Measurements from ENCODE around the gene MPIG6B.

The MPIG6B gene

GRCh38 chr6:31689249-31690110 is 33.7 kb upstream of the MPIG6B start:
- H3K36me3 ChIP-seq (ENCODE audit: control insufficient read depth, insufficient read depth, low read length): peaks cover 28% of the 10 kb centered on the region
- H3K27me3 ChIP-seq (ENCODE audit: control insufficient read depth, insufficient read depth, low read length): no peaks in the 10 kb centered on the region

GRCh38 chr6:31690231-31691077 is 32.7 kb upstream of the MPIG6B start:
- H3K9me3 ChIP-seq (ENCODE audit: control insufficient read depth, insufficient read depth, low read length): no peaks in the 10 kb centered on the region
- H3K4me1 ChIP-seq (ENCODE audit: control insufficient read depth, insufficient read depth, low read length): peaks cover 2% of the 10 kb centered on the region
- H3K36me3 ChIP-seq (ENCODE audit: control insufficient read depth, insufficient read depth, low read length): peaks cover 32% of the 10 kb centered on the region
- H3K4me3 ChIP-seq (ENCODE audit: low read depth, low read length): no peak overlapping the region
- H3K27me3 ChIP-seq (ENCODE audit: control insufficient read depth, insufficient read depth, low read length): no peaks in the 10 kb centered on the region
- no peak overlapping the region for H3K9ac ChIP-seq (ENCODE audit: low read depth, low read length)

More at GRCh38 chr6:31689249-31690110, 33.7 kb upstream of the MPIG6B start:
- Histone ChIP-seq H3K4me3 (ENCODE audit: low read depth, low read length) (no peak overlapping the region), H3K4me1 (ENCODE audit: control insufficient read depth, insufficient read depth, low read length) (peaks cover 2% of the 10 kb centered on the region), H3K9ac (ENCODE audit: low read depth, low read length) (no peak overlapping the region), H3K9me3 (ENCODE audit: control insufficient read depth, insufficient read depth, low read length) (no peaks in the 10 kb centered on the region)

DNA sequence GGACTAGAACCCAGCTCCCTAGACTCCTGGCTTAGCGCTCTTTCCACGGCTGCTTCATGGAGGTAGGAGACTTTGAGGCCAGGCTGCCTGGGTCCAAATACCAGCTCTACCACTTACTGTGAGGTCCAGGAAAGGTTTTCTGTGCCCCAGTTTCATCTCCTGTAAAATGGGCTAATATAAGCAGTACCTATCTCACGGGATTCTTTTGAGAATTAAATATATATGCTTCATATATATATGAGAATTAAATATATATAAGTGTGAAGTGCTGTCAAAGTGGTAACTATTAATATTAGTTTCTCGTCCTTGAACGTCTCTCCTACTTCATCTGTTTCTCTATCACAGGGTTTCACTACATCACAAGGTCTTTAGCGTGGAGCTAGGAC is 32.1 kb upstream of the MPIG6B start:
- H3K27me3 ChIP-seq (ENCODE audit: control insufficient read depth, insufficient read depth, low read length): no peaks in the 10 kb centered on the region
- H3K9me3 ChIP-seq (ENCODE audit: control insufficient read depth, insufficient read depth, low read length): no peaks in the 10 kb centered on the region
- peaks cover 2% of the 10 kb centered on the region for H3K4me1 ChIP-seq (ENCODE audit: control insufficient read depth, insufficient read depth, low read length)
- H3K9ac ChIP-seq (ENCODE audit: low read depth, low read length): no peak overlapping the region
- H3K36me3 ChIP-seq (ENCODE audit: control insufficient read depth, insufficient read depth, low read length): peaks cover 32% of the 10 kb centered on the region
- H3K4me3 ChIP-seq (ENCODE audit: low read depth, low read length): no peak overlapping the region

- no peaks in the 10 kb centered on the region for H3K27me3 ChIP-seq (ENCODE audit: control insufficient read depth, insufficient read depth, low read length)
- no peak overlapping the region for H3K9ac ChIP-seq (ENCODE audit: low read depth, low read length)
- H3K36me3 ChIP-seq (ENCODE audit: control insufficient read depth, insufficient read depth, low read length): peaks cover 33% of the 10 kb centered on the region
- H3K4me3 ChIP-seq (ENCODE audit: low read depth, low read length): no peak overlapping the region
- peaks cover 2% of the 10 kb centered on the region for H3K4me1 ChIP-seq (ENCODE audit: control insufficient read depth, insufficient read depth, low read length)
- no peaks in the 10 kb centered on the region for H3K9me3 ChIP-seq (ENCODE audit: control insufficient read depth, insufficient read depth, low read length)
Observed at GRCh38 chr6:31691564-31692108, 31.5 kb upstream of the MPIG6B start.

- Histone ChIP-seq H3K27me3 (ENCODE audit: control insufficient read depth, insufficient read depth, low read length) (no peaks in the 10 kb centered on the region), H3K4me3 (ENCODE audit: low read depth, low read length) (no peak overlapping the region), H3K36me3 (ENCODE audit: control insufficient read depth, insufficient read depth, low read length) (peaks cover 34% of the 10 kb centered on the region), H3K9ac (ENCODE audit: low read depth, low read length) (no peak overlapping the region), H3K4me1 (ENCODE audit: control insufficient read depth, insufficient read depth, low read length) (peaks cover 2% of the 10 kb centered on the region), H3K9me3 (ENCODE audit: control insufficient read depth, insufficient read depth, low read length) (no peaks in the 10 kb centered on the region)
Observed at GRCh38 chr6:31692353-31692752, 30.8 kb upstream of the MPIG6B start.

DNA sequence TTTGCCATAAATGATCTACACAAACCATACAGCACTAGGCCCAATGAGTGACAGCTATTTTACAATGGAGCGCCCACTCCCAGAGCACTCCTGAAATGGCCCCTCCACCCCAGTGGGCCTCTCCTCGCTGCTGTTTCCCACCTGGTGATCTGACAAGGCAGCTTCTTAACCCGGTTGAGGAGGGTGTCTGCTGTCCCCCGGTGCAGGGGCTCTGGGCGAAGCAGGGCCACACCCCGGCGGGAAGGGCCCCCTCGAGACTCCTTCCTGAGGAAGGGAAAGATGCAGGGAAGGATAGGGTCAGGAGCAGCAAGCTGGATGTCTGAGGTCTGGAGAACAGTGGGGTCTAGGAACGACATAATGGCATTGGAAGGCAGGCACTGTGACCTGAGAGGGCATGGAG is 30.3 kb upstream of the MPIG6B start:
- Histone ChIP-seq H3K27me3 (ENCODE audit: control insufficient read depth, insufficient read depth, low read length) (no peaks in the 10 kb centered on the region), H3K4me1 (ENCODE audit: control insufficient read depth, insufficient read depth, low read length) (peaks cover 2% of the 10 kb centered on the region), H3K36me3 (ENCODE audit: control insufficient read depth, insufficient read depth, low read length) (peaks cover 28% of the 10 kb centered on the region), H3K9ac (ENCODE audit: low read depth, low read length) (no peak overlapping the region), H3K4me3 (ENCODE audit: low read depth, low read length) (no peak overlapping the region), H3K9me3 (ENCODE audit: control insufficient read depth, insufficient read depth, low read length) (no peaks in the 10 kb centered on the region)

DNA sequence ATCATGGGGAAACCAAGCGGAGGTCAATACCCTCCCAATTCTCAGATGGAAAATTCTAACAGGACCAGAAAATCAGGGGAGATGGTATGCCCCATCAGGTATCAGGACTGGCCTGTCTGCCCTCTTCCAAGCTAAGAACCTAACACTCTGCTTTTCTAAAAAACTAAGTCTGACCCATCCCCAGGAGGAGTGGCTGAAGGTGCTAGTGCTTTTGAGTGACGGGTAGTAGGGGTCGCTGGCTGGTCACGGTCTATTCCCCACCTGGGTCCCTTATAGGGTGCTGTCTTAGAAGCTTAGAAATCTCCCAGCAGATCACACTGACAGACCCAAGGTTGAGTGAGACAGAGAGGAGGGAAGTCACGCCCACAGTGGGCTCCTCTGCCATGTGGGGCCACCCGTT is 29.6 kb upstream of the MPIG6B start:
- Histone ChIP-seq H3K9me3 (ENCODE audit: control insufficient read depth, insufficient read depth, low read length) (no peaks in the 10 kb centered on the region), H3K9ac (ENCODE audit: low read depth, low read length) (no peak overlapping the region), H3K4me3 (ENCODE audit: low read depth, low read length) (no peak overlapping the region), H3K27me3 (ENCODE audit: control insufficient read depth, insufficient read depth, low read length) (no peaks in the 10 kb centered on the region), H3K36me3 (ENCODE audit: control insufficient read depth, insufficient read depth, low read length) (peaks cover 27% of the 10 kb centered on the region), H3K4me1 (ENCODE audit: control insufficient read depth, insufficient read depth, low read length) (peaks cover 2% of the 10 kb centered on the region)

DNA sequence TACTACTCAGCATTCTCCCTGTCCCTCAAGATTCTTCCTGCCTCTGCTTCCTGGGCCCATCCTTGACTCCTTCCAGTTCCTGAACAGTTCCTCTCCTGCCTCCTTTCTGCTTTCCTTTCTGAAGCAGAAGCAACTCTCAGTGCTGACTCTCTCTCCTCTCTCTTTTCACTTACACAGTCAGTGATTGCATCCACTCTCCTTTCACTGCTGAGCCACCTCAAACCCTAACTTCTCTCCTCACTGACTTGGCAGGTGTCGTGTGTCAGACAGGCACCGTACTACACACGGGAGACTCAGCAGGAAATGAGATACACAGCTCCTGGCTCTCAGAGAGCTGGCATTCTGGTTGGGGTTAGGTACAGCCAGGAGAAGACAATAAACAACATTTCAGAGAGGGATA is 25.6 kb upstream of the MPIG6B start:
- no peak overlapping the region for H3K9ac ChIP-seq (ENCODE audit: low read depth, low read length)
- peaks cover 2% of the 10 kb centered on the region for H3K4me1 ChIP-seq (ENCODE audit: control insufficient read depth, insufficient read depth, low read length)
- H3K9me3 ChIP-seq (ENCODE audit: control insufficient read depth, insufficient read depth, low read length): no peaks in the 10 kb centered on the region
- no peak overlapping the region for H3K4me3 ChIP-seq (ENCODE audit: low read depth, low read length)
- H3K36me3 ChIP-seq (ENCODE audit: control insufficient read depth, insufficient read depth, low read length): peaks cover 16% of the 10 kb centered on the region
- no peaks in the 10 kb centered on the region for H3K27me3 ChIP-seq (ENCODE audit: control insufficient read depth, insufficient read depth, low read length)

DNA sequence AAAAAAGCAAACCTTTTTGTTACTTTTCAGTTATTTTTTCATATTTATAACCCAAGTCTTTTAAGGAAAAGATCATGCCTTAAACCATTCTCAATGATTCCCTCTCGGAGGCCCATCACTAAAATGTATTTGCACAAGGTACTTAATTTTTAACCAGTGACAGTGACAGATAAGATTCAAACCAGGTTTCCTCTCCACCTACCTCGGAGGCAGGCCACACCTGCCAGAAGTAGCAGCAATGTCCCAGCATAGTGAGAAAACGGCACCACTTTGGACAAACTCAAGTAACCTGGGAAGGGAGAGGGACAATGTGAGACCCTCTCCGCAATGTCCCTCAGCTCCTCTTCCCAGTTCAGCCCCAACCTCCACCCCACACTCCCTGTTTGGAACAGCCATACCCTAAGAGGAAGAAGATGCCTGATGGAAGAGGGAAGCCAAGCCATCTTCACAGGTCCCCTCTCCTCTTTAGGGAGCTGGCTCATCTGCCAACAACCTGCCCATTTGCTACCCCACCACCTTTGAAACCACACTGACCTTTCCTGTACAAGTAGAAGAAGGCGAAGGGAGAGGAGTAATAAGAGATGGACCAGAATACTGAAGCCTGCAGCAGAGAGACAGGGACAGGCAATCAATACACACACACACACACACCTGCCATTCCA is 22.3 kb upstream of the MPIG6B start:
- H3K4me1 ChIP-seq (ENCODE audit: control insufficient read depth, insufficient read depth, low read length): peaks cover 2% of the 10 kb centered on the region
- H3K27me3 ChIP-seq (ENCODE audit: control insufficient read depth, insufficient read depth, low read length): no peaks in the 10 kb centered on the region
- no peaks in the 10 kb centered on the region for H3K9me3 ChIP-seq (ENCODE audit: control insufficient read depth, insufficient read depth, low read length)
- H3K4me3 ChIP-seq (ENCODE audit: low read depth, low read length): no peak overlapping the region
- no peak overlapping the region for H3K9ac ChIP-seq (ENCODE audit: low read depth, low read length)
- H3K36me3 ChIP-seq (ENCODE audit: control insufficient read depth, insufficient read depth, low read length): peaks cover 12% of the 10 kb centered on the region

GRCh38 chr6:31701666-31702404 is 21.3 kb upstream of the MPIG6B start:
- H3K9ac ChIP-seq (ENCODE audit: low read depth, low read length): peak overlapping the region; percentile 90
- no peaks in the 10 kb centered on the region for H3K9me3 ChIP-seq (ENCODE audit: control insufficient read depth, insufficient read depth, low read length)
- H3K4me3 ChIP-seq (ENCODE audit: low read depth, low read length): peak overlapping the region; percentile 95
- H3K36me3 ChIP-seq (ENCODE audit: control insufficient read depth, insufficient read depth, low read length): peaks cover 9% of the 10 kb centered on the region
- H3K4me1 ChIP-seq (ENCODE audit: control insufficient read depth, insufficient read depth, low read length): peaks cover 2% of the 10 kb centered on the region
- no peaks in the 10 kb centered on the region for H3K27me3 ChIP-seq (ENCODE audit: control insufficient read depth, insufficient read depth, low read length)

- Histone ChIP-seq H3K4me3 (ENCODE audit: low read depth, low read length) (peak overlapping the region; percentile 95), H3K4me1 (ENCODE audit: control insufficient read depth, insufficient read depth, low read length) (peaks cover 2% of the 10 kb centered on the region), H3K9ac (ENCODE audit: low read depth, low read length) (peak overlapping the region; percentile 90), H3K9me3 (ENCODE audit: control insufficient read depth, insufficient read depth, low read length) (no peaks in the 10 kb centered on the region), H3K36me3 (ENCODE audit: control insufficient read depth, insufficient read depth, low read length) (peaks cover 7% of the 10 kb centered on the region), H3K27me3 (ENCODE audit: control insufficient read depth, insufficient read depth, low read length) (no peaks in the 10 kb centered on the region)
Observed at GRCh38 chr6:31702405-31702818, 20.8 kb upstream of the MPIG6B start.

Data from iPS-15b (cell line).